ENCODE data around the gene RGS3. TPM values are rescaled to one million over a fixed set of nuclear protein-coding genes. Genes with fewer than 3 reads are reported as not detected.

Gene RGS3
- total and polyA plus RNA-seq, 2 of the 13 experiments (the other 11 are each of a cell fraction or from before 2014, with no cell fraction given): 17.1 to 28.8 TPM

DNA sequence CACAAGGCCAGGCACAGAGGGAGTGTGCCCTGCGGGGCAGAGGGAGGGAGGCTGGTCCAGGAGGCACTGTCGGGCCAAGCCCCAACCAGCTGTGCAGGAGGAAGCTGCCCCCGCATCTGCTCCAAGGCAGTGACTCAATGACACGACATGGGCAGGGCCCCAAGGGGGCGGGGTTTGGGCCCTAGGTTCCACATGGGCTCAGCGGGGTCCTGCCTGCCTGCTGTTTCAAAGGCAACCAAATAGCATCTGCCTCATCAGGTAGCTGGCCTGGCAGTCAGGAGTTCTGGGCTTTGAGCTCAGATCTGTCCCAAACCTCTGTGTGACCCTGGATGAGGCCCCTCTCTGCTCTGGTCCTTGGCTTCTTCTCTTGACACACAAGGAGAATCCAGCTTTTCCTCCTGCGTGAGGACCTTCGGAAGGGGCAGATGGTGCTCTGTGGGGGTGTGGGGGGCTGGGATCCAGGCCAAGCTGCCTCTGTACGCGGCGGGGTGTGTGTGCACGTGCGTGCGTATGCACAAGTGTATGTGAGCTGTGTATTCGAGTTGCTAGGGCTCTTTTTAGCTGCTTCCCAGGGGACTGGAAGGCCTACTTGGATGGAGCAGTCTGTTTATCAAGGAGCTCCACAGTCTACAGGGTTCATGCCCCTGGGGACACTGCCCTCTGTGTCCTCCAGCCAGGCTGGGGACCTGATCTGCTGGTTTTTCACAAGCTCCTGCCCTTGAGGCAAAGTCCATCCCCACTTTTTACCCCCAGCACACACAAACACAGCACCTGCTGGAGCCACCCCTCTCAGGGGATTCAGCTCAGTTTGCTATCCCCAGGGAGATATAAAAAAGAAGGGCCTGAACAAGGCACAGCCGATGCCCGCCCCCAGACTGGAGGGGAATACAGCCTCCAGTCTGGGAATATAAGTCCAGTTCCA is 138.9 kb downstream of the RGS3 start (continued):
- TF ChIP-seq, protein P1, sequence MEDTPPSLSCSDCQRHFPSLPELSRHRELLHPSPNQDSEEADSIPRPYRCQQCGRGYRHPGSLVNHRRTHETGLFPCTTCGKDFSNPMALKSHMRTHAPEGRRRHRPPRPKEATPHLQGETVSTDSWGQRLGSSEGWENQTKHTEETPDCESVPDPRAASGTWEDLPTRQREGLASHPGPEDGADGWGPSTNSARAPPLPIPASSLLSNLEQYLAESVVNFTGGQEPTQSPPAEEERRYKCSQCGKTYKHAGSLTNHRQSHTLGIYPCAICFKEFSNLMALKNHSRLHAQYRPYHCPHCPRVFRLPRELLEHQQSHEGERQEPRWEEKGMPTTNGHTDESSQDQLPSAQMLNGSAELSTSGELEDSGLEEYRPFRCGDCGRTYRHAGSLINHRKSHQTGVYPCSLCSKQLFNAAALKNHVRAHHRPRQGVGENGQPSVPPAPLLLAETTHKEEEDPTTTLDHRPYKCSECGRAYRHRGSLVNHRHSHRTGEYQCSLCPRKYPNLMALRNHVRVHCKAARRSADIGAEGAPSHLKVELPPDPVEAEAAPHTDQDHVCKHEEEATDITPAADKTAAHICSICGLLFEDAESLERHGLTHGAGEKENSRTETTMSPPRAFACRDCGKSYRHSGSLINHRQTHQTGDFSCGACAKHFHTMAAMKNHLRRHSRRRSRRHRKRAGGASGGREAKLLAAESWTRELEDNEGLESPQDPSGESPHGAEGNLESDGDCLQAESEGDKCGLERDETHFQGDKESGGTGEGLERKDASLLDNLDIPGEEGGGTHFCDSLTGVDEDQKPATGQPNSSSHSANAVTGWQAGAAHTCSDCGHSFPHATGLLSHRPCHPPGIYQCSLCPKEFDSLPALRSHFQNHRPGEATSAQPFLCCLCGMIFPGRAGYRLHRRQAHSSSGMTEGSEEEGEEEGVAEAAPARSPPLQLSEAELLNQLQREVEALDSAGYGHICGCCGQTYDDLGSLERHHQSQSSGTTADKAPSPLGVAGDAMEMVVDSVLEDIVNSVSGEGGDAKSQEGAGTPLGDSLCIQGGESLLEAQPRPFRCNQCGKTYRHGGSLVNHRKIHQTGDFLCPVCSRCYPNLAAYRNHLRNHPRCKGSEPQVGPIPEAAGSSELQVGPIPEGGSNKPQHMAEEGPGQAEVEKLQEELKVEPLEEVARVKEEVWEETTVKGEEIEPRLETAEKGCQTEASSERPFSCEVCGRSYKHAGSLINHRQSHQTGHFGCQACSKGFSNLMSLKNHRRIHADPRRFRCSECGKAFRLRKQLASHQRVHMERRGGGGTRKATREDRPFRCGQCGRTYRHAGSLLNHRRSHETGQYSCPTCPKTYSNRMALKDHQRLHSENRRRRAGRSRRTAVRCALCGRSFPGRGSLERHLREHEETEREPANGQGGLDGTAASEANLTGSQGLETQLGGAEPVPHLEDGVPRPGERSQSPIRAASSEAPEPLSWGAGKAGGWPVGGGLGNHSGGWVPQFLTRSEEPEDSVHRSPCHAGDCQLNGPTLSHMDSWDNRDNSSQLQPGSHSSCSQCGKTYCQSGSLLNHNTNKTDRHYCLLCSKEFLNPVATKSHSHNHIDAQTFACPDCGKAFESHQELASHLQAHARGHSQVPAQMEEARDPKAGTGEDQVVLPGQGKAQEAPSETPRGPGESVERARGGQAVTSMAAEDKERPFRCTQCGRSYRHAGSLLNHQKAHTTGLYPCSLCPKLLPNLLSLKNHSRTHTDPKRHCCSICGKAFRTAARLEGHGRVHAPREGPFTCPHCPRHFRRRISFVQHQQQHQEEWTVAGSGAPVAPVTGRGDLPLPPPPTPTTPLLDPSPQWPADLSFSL (CRISPR knock-in tag; IDR thresholded peaks at IDR 0.05): no peak
- peak; percentile 25; the same call in 1 of the 2 replicates for TF ChIP-seq NR2F2 (IDR thresholded peaks at IDR 0.05; ENCODE audit: borderline replicate concordance, low read depth)
- peak; percentile 73 for TF ChIP-seq IKZF4 (CRISPR knock-in tag; IDR thresholded peaks at IDR 0.05; ENCODE audit: borderline replicate concordance, low read depth, not compliant biosample characterization)
- TF ChIP-seq, protein P2, sequence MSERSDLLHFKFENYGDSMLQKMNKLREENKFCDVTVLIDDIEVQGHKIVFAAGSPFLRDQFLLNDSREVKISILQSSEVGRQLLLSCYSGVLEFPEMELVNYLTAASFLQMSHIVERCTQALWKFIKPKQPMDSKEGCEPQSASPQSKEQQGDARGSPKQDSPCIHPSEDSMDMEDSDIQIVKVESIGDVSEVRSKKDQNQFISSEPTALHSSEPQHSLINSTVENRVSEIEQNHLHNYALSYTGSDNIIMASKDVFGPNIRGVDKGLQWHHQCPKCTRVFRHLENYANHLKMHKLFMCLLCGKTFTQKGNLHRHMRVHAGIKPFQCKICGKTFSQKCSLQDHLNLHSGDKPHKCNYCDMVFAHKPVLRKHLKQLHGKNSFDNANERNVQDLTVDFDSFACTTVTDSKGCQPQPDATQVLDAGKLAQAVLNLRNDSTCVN (CRISPR knock-in tag; IDR thresholded peaks at IDR 0.05; ENCODE audit: borderline replicate concordance): 0 out of 2 replicates have a peak, but pooled peaks have one; percentile 43
- TF ChIP-seq ZSCAN22 (CRISPR knock-in tag; IDR thresholded peaks at IDR 0.05): no peak
- no peak for TF ChIP-seq MED8 (CRISPR knock-in tag; IDR thresholded peaks at IDR 0.05; ENCODE audit: insufficient replicate concordance)
- peak; percentile 94 for TF ChIP-seq RXRA (CRISPR knock-in tag; IDR thresholded peaks at IDR 0.05)
- 0 out of 2 replicates have a peak, but pooled peaks have one; percentile 13 for TF ChIP-seq MED1 (CRISPR knock-in tag; IDR thresholded peaks at IDR 0.05)
- 0 out of 2 replicates have a peak, but pooled peaks have one; percentile 27 for TF ChIP-seq ZBTB42 (CRISPR knock-in tag; IDR thresholded peaks at IDR 0.05)
- TF ChIP-seq GATAD1 (CRISPR knock-in tag; IDR thresholded peaks at IDR 0.05): 0 out of 2 replicates have a peak, but pooled peaks have one; percentile 11
- peak; percentile 57; the same call in 1 of the 2 replicates for TF ChIP-seq ZNF605 (CRISPR knock-in tag; IDR thresholded peaks at IDR 0.05)
- TF ChIP-seq ETV5 (CRISPR knock-in tag; IDR thresholded peaks at IDR 0.05; ENCODE audit: borderline replicate concordance): peak; percentile 13; the same call in 1 of the 2 replicates
- peak; percentile 86; the same call in 1 of the 2 replicates for TF ChIP-seq ESRRA (CRISPR knock-in tag; IDR thresholded peaks at IDR 0.05; ENCODE audit: low read depth)
- TF ChIP-seq HNRNPL (IDR thresholded peaks at IDR 0.05; ENCODE audit: low read depth, low read length): 0 out of 2 replicates have a peak, but pooled peaks have one; percentile 8
- no peak for TF ChIP-seq ZNF446 (CRISPR knock-in tag; IDR thresholded peaks at IDR 0.05)
- TF ChIP-seq ZNF264 (CRISPR knock-in tag; IDR thresholded peaks at IDR 0.05): no peak
- TF ChIP-seq, protein P3, sequence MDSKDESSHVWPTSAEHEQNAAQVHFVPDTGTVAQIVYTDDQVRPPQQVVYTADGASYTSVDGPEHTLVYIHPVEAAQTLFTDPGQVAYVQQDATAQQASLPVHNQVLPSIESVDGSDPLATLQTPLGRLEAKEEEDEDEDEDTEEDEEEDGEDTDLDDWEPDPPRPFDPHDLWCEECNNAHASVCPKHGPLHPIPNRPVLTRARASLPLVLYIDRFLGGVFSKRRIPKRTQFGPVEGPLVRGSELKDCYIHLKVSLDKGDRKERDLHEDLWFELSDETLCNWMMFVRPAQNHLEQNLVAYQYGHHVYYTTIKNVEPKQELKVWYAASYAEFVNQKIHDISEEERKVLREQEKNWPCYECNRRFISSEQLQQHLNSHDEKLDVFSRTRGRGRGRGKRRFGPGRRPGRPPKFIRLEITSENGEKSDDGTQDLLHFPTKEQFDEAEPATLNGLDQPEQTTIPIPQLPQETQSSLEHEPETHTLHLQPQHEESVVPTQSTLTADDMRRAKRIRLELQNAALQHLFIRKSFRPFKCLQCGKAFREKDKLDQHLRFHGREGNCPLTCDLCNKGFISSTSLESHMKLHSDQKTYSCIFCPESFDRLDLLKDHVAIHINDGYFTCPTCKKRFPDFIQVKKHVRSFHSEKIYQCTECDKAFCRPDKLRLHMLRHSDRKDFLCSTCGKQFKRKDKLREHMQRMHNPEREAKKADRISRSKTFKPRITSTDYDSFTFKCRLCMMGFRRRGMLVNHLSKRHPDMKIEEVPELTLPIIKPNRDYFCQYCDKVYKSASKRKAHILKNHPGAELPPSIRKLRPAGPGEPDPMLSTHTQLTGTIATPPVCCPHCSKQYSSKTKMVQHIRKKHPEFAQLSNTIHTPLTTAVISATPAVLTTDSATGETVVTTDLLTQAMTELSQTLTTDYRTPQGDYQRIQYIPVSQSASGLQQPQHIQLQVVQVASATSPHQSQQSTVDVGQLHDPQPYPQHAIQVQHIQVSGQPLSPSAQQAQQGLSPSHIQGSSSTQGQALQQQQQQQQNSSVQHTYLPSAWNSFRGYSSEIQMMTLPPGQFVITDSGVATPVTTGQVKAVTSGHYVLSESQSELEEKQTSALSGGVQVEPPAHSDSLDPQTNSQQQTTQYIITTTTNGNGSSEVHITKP (CRISPR knock-in tag; IDR thresholded peaks at IDR 0.05; ENCODE audit: low read depth): no peak
